Measurements from ENCODE around the gene LRRC4B.
"Not testable (repeated sequence)": the region's sequence is repeated elsewhere in the genome, so short reads cannot be mapped to it uniquely, and the experiment has no call there.

LRRC4B gene

DNA sequence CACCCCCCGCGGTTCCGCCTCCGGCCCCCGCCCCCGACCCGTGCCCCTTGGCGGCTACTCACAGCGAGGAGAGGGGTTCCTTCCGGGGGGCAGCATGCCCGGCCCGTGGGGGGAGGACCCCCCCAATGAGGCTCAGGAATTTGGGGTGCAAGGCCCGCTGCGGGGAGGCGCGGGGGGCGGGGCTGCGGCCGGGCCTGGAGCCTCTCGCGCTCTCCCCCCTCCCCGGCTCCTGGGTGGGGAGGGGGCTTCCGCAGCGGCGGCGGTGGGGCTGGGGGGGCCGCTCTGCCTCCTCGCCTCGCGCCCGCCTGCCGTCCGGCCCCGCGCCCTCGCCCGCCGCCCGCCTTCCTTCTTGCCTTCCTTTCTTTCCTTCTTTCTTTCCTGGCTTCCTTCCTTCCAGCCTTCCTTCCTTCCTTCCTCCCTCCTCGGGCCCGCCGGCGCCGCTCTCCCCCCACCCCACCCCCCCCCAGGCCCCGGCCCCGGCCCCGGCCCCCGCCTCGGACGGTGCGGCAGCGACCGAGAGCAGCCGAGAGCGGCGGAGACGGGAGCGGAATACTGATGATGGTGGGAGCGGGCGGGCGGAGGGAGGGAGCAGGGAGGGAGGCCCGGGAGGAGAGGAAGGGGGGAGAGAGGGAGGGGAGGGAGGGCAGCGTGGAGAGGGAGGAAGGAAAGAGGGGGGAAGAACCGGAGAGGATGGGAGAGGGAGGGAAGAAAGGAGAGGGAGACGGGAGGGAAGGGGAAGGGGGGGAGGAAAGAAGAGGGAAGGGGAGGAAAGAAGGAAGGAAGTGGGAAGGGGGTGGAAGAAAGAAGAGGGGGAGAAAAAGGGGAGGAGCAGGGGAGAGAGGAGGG is at the start of gene LRRC4B:
Gene LRRC4B (minus strand): TSS at position 554 of the 846 bp plus-strand sequence. CDS start 19,597 bp downstream, outside the sequence.
- no peak for DNase-seq

DNA sequence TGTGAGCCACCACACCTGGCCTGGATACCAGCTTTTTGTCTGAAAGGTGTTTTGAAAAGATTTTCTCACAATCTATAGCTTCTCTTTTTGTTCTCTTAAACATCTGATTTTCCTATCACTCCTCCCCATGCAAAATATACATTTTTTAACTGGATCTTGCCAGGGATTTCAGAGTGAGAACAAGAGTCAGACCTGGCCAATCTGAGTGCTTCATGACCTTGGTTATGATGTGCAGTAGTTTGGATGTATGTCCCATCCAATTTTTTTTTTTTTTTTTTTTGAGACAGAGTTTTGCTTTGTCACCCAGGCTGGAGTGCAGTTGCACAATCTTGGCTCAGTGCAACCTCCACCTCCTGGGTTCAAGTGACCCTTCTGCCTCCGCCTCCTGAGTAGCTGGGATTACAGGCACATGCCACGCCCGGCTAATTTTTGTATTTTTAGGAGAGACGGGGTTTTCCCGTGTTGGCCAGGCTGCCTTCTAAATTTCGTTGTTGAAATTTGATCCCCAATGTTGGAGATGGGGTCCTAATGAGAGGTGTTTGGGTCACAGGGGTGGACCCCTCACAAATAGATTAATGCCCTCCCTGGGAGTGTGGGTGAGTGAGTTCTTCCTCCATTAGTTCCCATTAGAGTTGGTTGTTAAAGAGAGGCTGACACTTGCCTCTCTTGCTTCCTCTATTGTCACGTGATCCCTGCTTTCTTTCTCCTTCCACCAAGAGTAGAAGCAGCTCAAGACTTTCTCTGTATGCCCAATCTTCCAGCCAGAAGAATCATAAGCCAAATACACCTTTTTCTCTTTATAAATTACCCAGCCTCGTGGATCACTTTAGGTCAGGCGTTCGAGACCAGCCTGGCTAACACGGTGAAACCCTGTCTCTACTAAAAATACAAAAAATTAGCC is 44.5 kb upstream of the LRRC4B start:
- DNase-seq: not testable (repeated sequence)

GRCh38 chr19:50607874-50608785 is 39.9 kb upstream of the LRRC4B start:
- DNase-seq: no peak

DNA sequence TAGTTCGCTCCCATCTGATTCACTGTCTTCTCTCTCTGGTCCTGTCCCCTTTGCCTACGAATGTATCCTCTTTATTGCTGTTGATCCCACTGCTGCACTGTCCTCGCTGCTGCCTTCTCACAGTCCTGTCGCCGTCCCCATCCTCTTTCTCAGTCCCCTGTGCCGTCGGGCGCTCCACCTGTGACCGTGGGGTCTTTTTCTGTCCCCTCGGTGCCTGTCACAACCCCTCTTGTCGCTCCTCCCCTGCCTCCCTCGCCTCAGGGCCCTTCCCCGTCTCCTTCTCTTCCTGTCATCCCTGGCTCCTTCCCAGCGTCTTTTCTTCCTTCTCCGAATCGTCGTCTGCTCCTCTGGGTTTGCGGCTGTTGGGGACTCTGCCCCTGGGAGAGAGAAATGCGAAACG is 39.2 kb upstream of the LRRC4B start:
- DNase-seq: no peak

- DNase-seq: not testable (repeated sequence)
Observed at GRCh38 chr19:50606059-50606836, 38.0 kb upstream of the LRRC4B start.

- DNase-seq: not testable (repeated sequence)
Observed at GRCh38 chr19:50604264-50605073, 36.2 kb upstream of the LRRC4B start.

GRCh38 chr19:50602935-50603334 is 34.7 kb upstream of the LRRC4B start:
- DNase-seq: no peak

- DNase-seq: no peak
Observed at GRCh38 chr19:50602496-50602895, 34.3 kb upstream of the LRRC4B start.

DNA sequence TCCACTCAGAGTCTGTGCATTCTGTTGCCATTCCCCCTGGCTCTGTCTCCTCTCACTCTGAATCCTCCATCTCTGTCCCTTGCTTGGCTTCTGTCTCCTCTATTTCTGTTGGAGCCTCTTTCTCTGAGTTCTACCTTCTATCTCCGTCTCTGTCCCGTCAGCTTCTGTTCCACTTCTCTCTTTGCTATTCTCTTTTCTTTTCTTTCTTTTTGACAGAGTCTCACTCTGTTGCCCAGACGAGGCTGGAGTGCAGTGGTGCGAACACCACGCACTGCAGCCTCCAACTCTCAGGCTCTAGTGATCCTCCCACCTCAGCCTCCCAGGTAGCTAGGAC is 33.8 kb upstream of the LRRC4B start:
- no peak for DNase-seq

DNA sequence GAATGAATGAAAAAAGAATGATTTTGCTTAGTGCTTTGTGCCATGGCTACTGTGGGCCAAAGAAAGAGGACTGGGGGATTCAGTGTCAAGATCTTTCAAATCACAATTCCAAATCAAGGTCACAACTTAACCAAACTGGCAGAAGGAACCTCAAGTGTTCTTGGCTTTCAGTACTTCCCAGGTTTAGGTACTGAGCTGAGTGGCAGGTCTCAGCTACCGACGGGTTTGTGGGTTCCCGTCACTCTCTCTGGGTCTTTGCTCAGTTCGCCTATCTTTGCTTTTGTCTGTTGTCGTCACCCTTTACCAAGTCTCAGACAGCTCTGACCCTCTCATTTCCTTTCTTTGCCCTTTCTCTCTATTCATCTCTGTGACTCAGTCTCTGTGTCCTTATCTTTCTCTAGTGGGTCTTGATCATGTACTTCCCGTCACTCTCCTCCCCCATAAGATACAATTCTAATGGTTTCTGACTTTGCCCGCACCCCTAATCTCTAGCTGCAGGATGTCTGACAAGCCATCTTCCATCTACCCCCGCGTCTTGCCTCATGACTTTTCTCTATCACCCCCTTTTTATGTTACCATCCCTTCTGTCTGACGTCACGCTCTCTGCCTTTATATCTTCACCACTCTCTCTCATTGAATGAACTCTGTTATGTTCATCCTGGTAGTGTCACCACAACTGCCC is 33.3 kb upstream of the LRRC4B start:
- DNase-seq: no peak

GRCh38 chr19:50599427-50599826 is 31.2 kb upstream of the LRRC4B start:
- no peak for DNase-seq

DNA sequence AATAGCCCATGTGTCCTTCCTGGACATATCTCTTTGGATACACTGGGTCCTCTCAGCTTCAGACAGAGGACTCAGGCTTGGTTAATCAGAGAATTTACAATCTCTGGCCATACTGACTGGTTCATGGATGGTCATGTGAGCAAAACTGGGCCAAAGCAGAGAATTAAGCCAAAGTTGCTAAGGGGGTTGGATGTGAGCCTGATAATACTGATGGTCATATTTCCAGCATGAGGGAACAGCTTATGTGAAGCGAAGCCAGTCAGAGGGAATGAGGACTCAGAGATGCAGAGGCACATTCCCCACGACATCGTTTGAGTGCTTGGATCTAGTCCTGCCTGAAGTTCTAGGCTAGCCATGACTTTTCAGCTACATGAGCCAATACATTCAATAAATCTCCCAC is 22.0 kb upstream of the LRRC4B start:
- no peak for DNase-seq

GRCh38 chr19:50581795-50582660 is 13.8 kb upstream of the LRRC4B start:
- DNase-seq: not testable (repeated sequence)

- DNase-seq: no peak
Observed at GRCh38 chr19:50580970-50581634, 12.9 kb upstream of the LRRC4B start.

- no peak for DNase-seq
Observed at GRCh38 chr19:50580240-50580639, 12.0 kb upstream of the LRRC4B start.

DNA sequence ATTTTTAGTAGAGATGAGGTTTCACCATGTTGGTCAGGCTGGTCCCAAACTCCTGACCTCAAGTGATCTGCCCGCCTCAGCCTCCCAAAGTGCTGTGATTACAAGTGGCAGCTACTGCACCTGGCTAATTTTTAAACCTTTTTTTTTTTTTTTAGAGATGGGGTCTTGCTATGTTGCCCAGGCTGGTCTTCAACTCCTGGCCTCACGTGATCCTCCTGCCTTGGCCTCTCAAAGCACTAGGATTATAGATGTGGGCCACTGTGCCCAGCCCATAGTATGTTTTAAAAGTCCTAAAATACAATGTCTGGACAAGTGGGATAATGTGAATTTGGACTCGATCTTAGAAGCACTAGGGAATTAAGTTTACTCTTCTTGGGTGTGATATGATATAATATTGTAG is 8.5 kb upstream of the LRRC4B start:
- not testable (repeated sequence) for DNase-seq

- DNase-seq: no peak
Observed at GRCh38 chr19:50573741-50574461, 5.7 kb upstream of the LRRC4B start.

GRCh38 chr19:50570997-50571396 is 2.8 kb upstream of the LRRC4B start:
- no peak for DNase-seq
